Measurements from ENCODE around the gene TBX22. TPM values are rescaled to one million over a fixed set of nuclear protein-coding genes. Genes with fewer than 3 reads are reported as not detected.
"Not testable (repeated sequence)": the region's sequence is repeated elsewhere in the genome, so short reads cannot be mapped to it uniquely, and the experiment has no call there.

Gene TBX22, protein sequence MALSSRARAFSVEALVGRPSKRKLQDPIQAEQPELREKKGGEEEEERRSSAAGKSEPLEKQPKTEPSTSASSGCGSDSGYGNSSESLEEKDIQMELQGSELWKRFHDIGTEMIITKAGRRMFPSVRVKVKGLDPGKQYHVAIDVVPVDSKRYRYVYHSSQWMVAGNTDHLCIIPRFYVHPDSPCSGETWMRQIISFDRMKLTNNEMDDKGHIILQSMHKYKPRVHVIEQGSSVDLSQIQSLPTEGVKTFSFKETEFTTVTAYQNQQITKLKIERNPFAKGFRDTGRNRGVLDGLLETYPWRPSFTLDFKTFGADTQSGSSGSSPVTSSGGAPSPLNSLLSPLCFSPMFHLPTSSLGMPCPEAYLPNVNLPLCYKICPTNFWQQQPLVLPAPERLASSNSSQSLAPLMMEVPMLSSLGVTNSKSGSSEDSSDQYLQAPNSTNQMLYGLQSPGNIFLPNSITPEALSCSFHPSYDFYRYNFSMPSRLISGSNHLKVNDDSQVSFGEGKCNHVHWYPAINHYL
- 0.03 TPM for polyA plus RNA-seq
- long read RNA-seq, donor 1 = 0 reads
- long read RNA-seq, donor 2 = 0 reads
- long read RNA-seq, donor 3 = 0 reads
- long read RNA-seq, donor 4 = 0 reads
- long read RNA-seq, donor 5 = 0 reads
- long read RNA-seq, donor 6 = 0 reads
- long read RNA-seq, donor 7 = 0 reads
- long read RNA-seq, donor 8 = 0 reads
- long read RNA-seq, donor 9 = 0 reads
- long read RNA-seq, donor 10 = 0 reads
- long read RNA-seq, donor 11 = 0 reads

DNA sequence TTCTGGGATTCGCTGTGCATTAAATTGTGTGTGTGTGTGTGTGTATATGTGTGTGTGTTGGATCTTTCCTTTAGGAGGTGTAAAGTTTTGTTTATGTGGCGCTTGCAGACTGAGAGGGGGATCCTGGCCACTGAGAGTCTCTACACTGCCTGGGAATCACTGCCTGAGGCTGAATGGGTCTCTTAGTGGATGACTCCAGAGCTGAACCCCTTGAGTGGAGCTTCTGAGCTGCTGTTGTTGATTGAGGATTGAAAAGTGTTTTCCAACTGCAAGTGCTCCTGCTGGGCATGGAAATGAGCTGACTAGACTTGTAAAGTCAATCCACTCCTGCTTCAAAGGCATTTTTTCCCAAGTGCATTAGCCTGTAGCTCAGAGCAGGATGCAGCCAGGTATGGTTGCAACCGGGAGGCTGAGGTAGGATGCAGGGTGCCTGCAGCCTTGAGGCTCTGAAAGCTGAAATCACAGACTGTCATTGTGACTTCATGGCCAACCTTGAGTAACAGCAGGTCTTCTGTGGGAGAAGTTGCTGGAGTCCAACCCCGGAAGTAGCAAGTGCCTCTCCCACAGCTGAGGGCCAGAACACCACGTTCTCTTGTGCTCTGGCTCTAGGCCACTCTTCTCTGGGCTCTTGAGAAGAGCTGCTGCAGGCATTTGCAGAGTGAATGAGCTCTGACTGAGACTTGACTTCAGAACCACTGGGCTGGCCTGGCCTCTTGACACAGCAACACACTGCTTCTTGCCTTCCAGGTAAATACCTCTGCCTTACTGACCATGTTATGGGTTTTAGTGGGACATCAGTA is at the start of gene TBX22:
Gene TBX22 (plus strand): TSS at position 613 of the 800 bp plus-strand sequence. CDS start 7,517 bp downstream, outside the sequence.
- Histone ChIP-seq H3K4me3 (ENCODE audit: low read length) (no peak within 1 kb of the TSS), H3K27ac (ENCODE audit: low read length) (no peak within 1 kb of the TSS), H3K27me3 (ENCODE audit: control insufficient read depth, insufficient read depth, low read length) (no peaks in the 10 kb centered on the region), H3K4me1 (ENCODE audit: control insufficient read depth, insufficient read depth, low read length) (no peaks in the 10 kb centered on the region), H3K36me3 (ENCODE audit: control insufficient read depth, insufficient read depth, low read length) (no peaks in the 10 kb centered on the region), H3K9me3 (ENCODE audit: control insufficient read depth, low read depth, low read length) (no peaks in the 10 kb centered on the region)
- DNase-seq = no peak
- no CpG with 5 or more reads among the region's 5 CpGs for WGBS (ENCODE audit: insufficient coverage, low lambda C conversion rate)

DNA sequence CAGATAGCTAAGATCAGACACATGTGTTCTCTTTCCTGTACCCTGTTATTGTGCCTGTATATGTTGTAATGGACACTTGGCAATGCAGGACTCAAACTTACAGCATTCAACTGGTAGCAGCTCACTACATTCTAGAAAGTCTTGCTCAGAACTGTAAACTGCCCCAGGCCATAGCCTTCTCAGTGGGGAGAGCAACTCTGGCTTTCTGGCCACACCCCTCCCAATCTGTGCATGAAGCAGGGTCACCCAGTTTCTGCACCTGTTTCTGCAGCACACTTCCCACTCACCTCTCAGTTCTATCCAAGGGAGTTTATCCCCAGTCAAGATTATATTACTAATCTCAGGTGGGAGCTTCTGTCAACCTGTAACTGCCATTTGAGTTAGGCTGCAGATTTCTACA is 38.9 kb upstream of the TBX22 start:
- H3K27ac ChIP-seq (ENCODE audit: low read length) = no peak overlapping the region
- no peak for DNase-seq
- H3K4me1 ChIP-seq (ENCODE audit: control insufficient read depth, insufficient read depth, low read length) = no peaks in the 10 kb centered on the region
- no peak overlapping the region for H3K4me3 ChIP-seq (ENCODE audit: low read length)
- H3K36me3 ChIP-seq (ENCODE audit: control insufficient read depth, insufficient read depth, low read length) = no peaks in the 10 kb centered on the region
- no peaks in the 10 kb centered on the region for H3K9me3 ChIP-seq (ENCODE audit: control insufficient read depth, low read depth, low read length)
- H3K27me3 ChIP-seq (ENCODE audit: control insufficient read depth, insufficient read depth, low read length) = no peaks in the 10 kb centered on the region

DNA sequence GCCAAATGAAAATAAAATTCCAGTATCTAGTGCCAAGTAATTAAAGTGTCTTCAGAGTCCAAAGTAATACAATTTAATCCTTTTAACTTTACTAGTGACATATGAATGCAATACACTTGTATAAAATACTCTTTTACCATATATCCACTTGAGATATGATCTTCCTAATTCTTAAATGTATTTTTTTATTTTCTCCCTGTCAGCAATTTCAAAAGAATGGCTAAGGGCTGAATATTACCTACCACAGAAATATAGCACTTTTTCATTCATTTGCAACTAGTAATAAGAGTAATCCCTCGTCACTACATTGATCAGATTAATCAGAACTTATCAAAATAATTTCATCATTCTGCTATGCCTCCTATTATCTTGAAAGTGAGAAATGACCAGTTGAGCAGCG is 10.1 kb upstream of the TBX22 start:
- DNase-seq = no peak
- no CpG with 5 or more reads among the region's 2 CpGs for WGBS (ENCODE audit: insufficient coverage, low lambda C conversion rate)
- no peak overlapping the region for H3K4me3 ChIP-seq (ENCODE audit: low read length)
- H3K9me3 ChIP-seq (ENCODE audit: control insufficient read depth, low read depth, low read length) = no peaks in the 10 kb centered on the region
- H3K27ac ChIP-seq (ENCODE audit: low read length) = no peak overlapping the region
- H3K27me3 ChIP-seq (ENCODE audit: control insufficient read depth, insufficient read depth, low read length) = no peaks in the 10 kb centered on the region
- no peaks in the 10 kb centered on the region for H3K4me1 ChIP-seq (ENCODE audit: control insufficient read depth, insufficient read depth, low read length)
- H3K36me3 ChIP-seq (ENCODE audit: control insufficient read depth, insufficient read depth, low read length) = no peaks in the 10 kb centered on the region

DNA sequence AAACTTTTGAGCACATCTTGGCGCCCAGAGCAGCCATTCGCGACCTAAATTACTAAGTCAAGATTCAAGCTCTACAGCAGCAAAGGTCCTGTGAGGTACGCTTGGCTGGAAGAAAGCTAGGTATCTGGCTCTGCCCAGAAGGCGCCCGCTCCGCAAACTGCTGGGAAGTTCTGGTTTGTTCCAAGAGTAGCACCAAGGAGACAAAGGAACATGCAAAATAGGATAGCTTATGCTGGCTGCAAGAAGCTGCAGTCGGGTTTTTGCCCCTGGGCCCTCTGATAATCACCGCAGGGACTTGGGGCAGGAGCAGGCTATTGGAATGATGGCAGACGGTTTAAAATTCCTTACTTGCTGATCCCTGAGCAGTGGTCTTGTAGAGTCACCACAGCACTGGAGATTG is 3.0 kb upstream of the TBX22 start:
- no peaks in the 10 kb centered on the region for H3K9me3 ChIP-seq (ENCODE audit: control insufficient read depth, low read depth, low read length)
- H3K4me3 ChIP-seq (ENCODE audit: low read length) = no peak overlapping the region
- H3K27ac ChIP-seq (ENCODE audit: low read length) = no peak overlapping the region
- WGBS (ENCODE audit: insufficient coverage, low lambda C conversion rate) = no CpG with 5 or more reads among the region's 10 CpGs
- DNase-seq = no peak
- no peaks in the 10 kb centered on the region for H3K4me1 ChIP-seq (ENCODE audit: control insufficient read depth, insufficient read depth, low read length)
- H3K36me3 ChIP-seq (ENCODE audit: control insufficient read depth, insufficient read depth, low read length) = no peaks in the 10 kb centered on the region
- H3K27me3 ChIP-seq (ENCODE audit: control insufficient read depth, insufficient read depth, low read length) = no peaks in the 10 kb centered on the region

DNA sequence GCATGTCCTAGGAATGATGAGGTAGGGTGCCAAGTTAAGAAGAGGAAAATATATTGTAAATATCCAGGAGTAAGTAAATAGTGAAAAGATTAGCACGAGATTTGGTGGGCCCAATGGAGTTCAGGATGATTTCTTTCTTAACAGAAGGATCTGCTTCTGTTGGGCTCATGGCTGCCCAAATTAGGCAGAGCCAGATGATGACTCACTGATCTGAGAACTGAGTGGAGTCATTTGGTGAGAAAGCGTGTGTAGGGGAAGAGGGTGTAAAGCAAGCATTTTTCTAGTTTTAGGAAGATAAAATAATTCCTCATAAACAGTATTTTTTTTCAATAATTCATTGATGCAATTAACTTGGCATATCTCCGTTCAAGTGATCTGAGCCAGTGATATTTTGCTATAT is 1.6 kb downstream of the TBX22 start:
- WGBS (ENCODE audit: insufficient coverage, low lambda C conversion rate) = no CpG with 5 or more reads among the region's 3 CpGs
- no peak for DNase-seq
- Histone ChIP-seq H3K9me3 (ENCODE audit: control insufficient read depth, low read depth, low read length) (no peaks in the 10 kb centered on the region), H3K4me3 (ENCODE audit: low read length) (no peak overlapping the region), H3K27ac (ENCODE audit: low read length) (no peak overlapping the region), H3K4me1 (ENCODE audit: control insufficient read depth, insufficient read depth, low read length) (no peaks in the 10 kb centered on the region), H3K27me3 (ENCODE audit: control insufficient read depth, insufficient read depth, low read length) (no peaks in the 10 kb centered on the region), H3K36me3 (ENCODE audit: control insufficient read depth, insufficient read depth, low read length) (no peaks in the 10 kb centered on the region)

DNA sequence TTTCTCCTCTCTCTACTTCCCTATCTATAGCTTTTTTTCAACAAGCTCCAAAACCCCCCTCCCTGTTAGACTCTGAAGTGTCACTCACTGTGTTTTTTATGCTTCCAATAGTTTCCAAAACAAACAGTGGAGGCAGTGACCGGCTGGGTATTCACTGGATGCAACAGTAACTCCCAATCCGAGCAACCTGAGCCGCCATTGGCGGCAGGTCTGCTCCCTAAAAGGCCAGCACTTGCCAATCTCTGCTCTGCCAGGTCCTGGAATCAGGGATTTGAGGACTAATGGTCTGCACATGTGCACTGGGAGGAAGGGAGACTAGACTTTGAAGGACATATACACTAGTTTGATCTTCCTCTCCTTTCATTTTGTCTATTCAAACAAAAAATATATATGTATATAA is 7.1 kb downstream of the TBX22 start:
- Histone ChIP-seq H3K4me3 (ENCODE audit: low read length) (no peak overlapping the region), H3K27me3 (ENCODE audit: control insufficient read depth, insufficient read depth, low read length) (peaks cover 10% of the 10 kb centered on the region), H3K36me3 (ENCODE audit: control insufficient read depth, insufficient read depth, low read length) (no peaks in the 10 kb centered on the region), H3K27ac (ENCODE audit: low read length) (no peak overlapping the region), H3K9me3 (ENCODE audit: control insufficient read depth, low read depth, low read length) (no peaks in the 10 kb centered on the region), H3K4me1 (ENCODE audit: control insufficient read depth, insufficient read depth, low read length) (no peaks in the 10 kb centered on the region)
- DNase-seq = no peak
- WGBS (ENCODE audit: insufficient coverage, low lambda C conversion rate) = no CpG with 5 or more reads among the region's 4 CpGs

DNA sequence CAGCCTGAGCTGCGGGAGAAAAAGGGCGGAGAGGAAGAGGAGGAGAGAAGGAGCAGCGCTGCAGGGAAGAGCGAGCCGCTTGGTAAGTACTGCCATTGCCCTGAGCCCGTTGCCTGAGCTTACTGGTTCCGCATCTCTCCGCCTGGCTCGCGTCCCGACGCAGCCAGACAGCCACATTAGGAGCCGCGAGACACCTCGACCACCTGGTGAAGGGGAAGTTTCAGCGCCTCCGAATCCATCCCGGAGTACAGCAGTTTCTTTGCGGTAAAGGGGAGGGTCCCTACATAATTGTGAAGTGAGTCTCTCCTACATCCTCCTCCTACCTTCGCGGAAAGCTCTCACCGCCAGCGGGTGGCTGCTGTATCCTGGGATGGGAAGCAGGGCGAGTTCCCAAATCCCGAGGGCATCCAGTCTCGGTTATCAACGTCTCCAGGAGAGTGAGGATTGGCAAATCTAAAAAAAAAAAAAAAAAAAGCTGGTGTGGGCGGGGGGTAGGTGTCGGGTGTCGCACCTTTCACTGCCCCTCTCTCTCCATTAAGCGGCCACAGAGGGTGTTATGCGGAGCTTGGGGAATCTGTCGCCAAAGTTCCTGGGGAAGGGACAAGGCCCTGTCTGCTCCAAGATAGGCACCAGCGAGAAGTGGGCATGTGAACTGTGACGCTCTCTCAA is 7.9 kb downstream of the TBX22 start:
- H3K4me3 ChIP-seq (ENCODE audit: low read length) = no peak overlapping the region

DNA sequence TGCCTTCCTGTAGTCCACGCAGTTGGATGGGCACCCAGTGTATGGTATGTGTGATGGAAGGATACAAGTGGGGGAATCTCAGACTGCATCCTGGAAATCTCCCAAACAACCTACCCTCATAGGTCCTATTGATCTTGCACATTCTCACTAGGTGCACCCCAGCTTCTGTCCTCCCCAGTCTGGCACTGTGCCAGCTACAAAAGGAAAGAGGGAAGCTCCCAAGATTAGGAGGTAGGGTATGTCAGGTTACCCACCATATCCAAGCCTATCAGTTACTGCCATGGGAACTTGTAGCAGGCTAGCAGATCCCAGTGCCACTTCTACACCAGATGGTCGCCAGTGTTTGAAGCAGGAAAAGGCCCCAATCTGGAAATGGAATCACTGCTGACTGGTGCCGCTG is 11.6 kb downstream of the TBX22 start:
- H3K27me3 ChIP-seq (ENCODE audit: control insufficient read depth, insufficient read depth, low read length) = peaks cover 10% of the 10 kb centered on the region
- no peak overlapping the region for H3K27ac ChIP-seq (ENCODE audit: low read length)
- H3K4me1 ChIP-seq (ENCODE audit: control insufficient read depth, insufficient read depth, low read length) = no peaks in the 10 kb centered on the region
- no peak for DNase-seq
- no peaks in the 10 kb centered on the region for H3K36me3 ChIP-seq (ENCODE audit: control insufficient read depth, insufficient read depth, low read length)
- H3K4me3 ChIP-seq (ENCODE audit: low read length) = no peak overlapping the region
- no CpG with 5 or more reads among the region's 3 CpGs for WGBS (ENCODE audit: insufficient coverage, low lambda C conversion rate)
- H3K9me3 ChIP-seq (ENCODE audit: control insufficient read depth, low read depth, low read length) = no peaks in the 10 kb centered on the region

More for the DNA sequence above, 7.9 kb downstream of the TBX22 start:
- Histone ChIP-seq H3K27me3 (ENCODE audit: control insufficient read depth, insufficient read depth, low read length) (peaks cover 10% of the 10 kb centered on the region), H3K4me1 (ENCODE audit: control insufficient read depth, insufficient read depth, low read length) (no peaks in the 10 kb centered on the region), H3K27ac (ENCODE audit: low read length) (no peak overlapping the region), H3K9me3 (ENCODE audit: control insufficient read depth, low read depth, low read length) (no peaks in the 10 kb centered on the region), H3K36me3 (ENCODE audit: control insufficient read depth, insufficient read depth, low read length) (no peaks in the 10 kb centered on the region)
- DNase-seq = peak in 1 of 2 donors; percentile 2
- no CpG with 5 or more reads among the region's 35 CpGs for WGBS (ENCODE audit: insufficient coverage, low lambda C conversion rate)

DNA sequence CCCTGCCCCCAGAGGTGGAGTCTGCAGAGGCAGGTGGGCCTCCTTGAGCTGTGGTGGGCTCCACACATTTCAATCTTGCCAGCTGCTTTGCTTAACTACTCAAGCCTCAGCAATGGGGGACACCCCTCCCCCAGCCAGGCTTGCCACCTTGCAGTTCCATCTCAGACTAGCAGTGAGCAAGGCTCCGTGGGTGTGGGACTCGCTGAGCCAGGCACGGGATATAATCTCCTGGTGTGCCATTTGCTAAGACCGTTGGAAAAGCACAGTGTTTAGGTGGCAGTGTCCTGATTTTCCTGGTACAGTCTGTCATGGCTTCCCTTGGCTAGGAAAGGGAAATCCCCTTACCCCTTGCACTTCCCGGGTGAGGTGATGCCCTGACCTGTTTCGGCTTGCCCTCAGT is 51.6 kb downstream of the TBX22 start:
- not testable (repeated sequence) for H3K36me3 ChIP-seq (ENCODE audit: control insufficient read depth, insufficient read depth, low read length); H3K9me3 ChIP-seq (ENCODE audit: control insufficient read depth, low read depth, low read length); DNase-seq; H3K27ac ChIP-seq (ENCODE audit: low read length); H3K4me1 ChIP-seq (ENCODE audit: control insufficient read depth, insufficient read depth, low read length); H3K4me3 ChIP-seq (ENCODE audit: low read length); H3K27me3 ChIP-seq (ENCODE audit: control insufficient read depth, insufficient read depth, low read length)
- no CpG with 5 or more reads among the region's 6 CpGs for WGBS (ENCODE audit: insufficient coverage, low lambda C conversion rate)

DNA sequence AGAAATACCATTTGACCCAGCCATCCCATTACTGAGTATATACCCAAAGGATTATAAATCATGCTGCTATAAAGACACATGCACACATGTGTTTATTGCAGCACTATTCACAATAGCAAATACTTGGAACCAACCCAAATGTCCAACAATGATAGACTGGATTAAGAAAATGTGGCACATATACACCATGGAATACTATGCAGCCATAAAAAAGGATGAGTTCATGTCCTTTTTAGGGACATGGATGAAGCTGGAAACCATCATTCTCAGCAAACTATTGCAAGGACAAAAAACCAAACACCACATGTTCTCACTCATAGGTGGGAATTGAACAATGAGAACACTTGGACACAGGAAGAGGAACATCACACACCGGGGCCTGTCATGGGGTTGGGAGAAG is 61.1 kb downstream of the TBX22 start:
- not testable (repeated sequence) for H3K36me3 ChIP-seq (ENCODE audit: control insufficient read depth, insufficient read depth, low read length); H3K4me3 ChIP-seq (ENCODE audit: low read length); H3K9me3 ChIP-seq (ENCODE audit: control insufficient read depth, low read depth, low read length); H3K4me1 ChIP-seq (ENCODE audit: control insufficient read depth, insufficient read depth, low read length); DNase-seq; H3K27me3 ChIP-seq (ENCODE audit: control insufficient read depth, insufficient read depth, low read length); H3K27ac ChIP-seq (ENCODE audit: low read length)
- no CpG with 5 or more reads among the region's 1 CpG for WGBS (ENCODE audit: insufficient coverage, low lambda C conversion rate)
